ENCODE measurements around the gene SFMBT1. TPM values are rescaled to one million over a fixed set of nuclear protein-coding genes. Genes with fewer than 3 reads are reported as not detected.
A peak's percentile ranks its signal among the peaks of the same experiment; 100 is the strongest.

Gene SFMBT1
- total and polyA plus RNA-seq, 9 of the 15 experiments (the other 6 are each of a cell fraction or from before 2014, with no cell fraction given), result 0.76 to 6.6 (median 3.6) TPM

DNA sequence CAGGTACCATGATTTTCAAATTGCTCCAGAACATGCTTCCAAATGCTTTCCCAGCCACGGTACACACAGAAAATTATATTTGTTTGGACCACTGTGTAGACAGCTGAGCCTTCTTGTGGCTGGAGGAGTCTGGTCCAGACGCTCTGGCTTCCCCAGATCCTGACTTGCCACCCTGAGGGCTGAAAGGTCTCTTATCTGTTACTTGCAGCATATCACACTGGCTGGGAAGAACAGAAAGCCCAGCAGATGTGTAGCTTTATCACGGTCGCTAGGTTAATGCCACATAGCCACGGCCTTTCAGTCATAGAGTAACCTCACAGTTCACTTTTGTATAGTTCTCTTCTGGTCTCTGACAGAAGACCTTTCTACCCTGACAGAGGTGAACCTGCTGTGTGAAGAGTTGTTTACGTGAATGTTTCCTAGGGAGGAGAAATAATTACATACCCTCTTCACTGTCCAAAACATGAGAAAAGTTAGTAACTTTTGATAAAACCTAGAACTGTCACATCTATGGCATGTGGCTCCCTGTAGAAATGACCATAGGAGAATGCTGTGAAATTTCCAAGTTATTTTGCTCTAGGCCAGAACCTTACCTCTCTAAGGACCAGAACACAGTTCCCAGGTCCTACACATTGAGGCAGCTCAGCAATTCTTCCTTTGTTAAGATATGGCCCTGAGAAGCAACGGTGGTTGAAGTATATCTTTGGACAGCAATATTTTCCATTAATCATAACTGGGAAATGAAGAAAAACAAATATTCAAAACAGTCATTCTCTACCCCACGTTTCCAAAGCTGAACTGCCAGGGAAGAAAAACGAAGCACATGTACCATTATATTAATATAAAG, 132.8 kb downstream of the SFMBT1 start (continued):
- TF ChIP-seq SRF (CRISPR knock-in tag; IDR thresholded peaks at IDR 0.05) (peak in 1 of 2 experiments; percentile 36; a peak in 1 of 4 replicates), TBP (optimal IDR thresholded peaks at IDR 0.05; ENCODE audit: low read depth, low read length) (peak; percentile 1), KLF6 (CRISPR knock-in tag; IDR thresholded peaks at IDR 0.05; ENCODE audit: borderline replicate concordance) (no peak), POLR3G (IDR thresholded peaks at IDR 0.05; ENCODE audit: extremely low read depth, insufficient read length, insufficient replicate concordance) (no peak), ZSCAN32 (CRISPR knock-in tag; IDR thresholded peaks at IDR 0.05) (no peak), EWSR1 (IDR thresholded peaks at IDR 0.05; ENCODE audit: borderline replicate concordance, low read depth, partially characterized antibody) (no peak), SOX6 (IDR thresholded peaks at IDR 0.05) (peak; percentile 85), CCAR2 (IDR thresholded peaks at IDR 0.05; ENCODE audit: low read depth, low read length) (no peak), MYBL2 (IDR thresholded peaks at IDR 0.05; ENCODE audit: low read depth) (no peak), MYBL2 (CRISPR knock-in tag; IDR thresholded peaks at IDR 0.05; ENCODE audit: borderline replicate concordance) (no peak), TOE1 (IDR thresholded peaks at IDR 0.05; ENCODE audit: borderline replicate concordance) (no peak), TOE1 (CRISPR knock-in tag; IDR thresholded peaks at IDR 0.05; ENCODE audit: borderline replicate concordance, low read depth) (no peak), DPF2 (IDR thresholded peaks at IDR 0.05) (peak; percentile 93), PTBP1 (IDR thresholded peaks at IDR 0.05; ENCODE audit: low read depth, low read length) (no peak), ZNF12 (CRISPR knock-in tag; IDR thresholded peaks at IDR 0.05) (no peak), CXXC5 (CRISPR knock-in tag; IDR thresholded peaks at IDR 0.05) (peak; percentile 55), SMARCC2 (IDR thresholded peaks at IDR 0.05; ENCODE audit: low read depth) (peak; percentile 79; the same call in 1 of the 2 replicates), PTRF (tag; IDR thresholded peaks at IDR 0.05) (no peak), BHLHE40 (IDR thresholded peaks at IDR 0.05; ENCODE audit: low read length) (peak; percentile 64; the same call in 1 of the 2 replicates), JUND (IDR thresholded peaks at IDR 0.05; ENCODE audit: borderline replicate concordance, low read depth, low read length) (peak; percentile 49; the same call in 1 of the 2 replicates), JUND (tag; IDR thresholded peaks at IDR 0.05; ENCODE audit: borderline replicate concordance, low read depth, low read length) (no peak; the same call in 2 of the 3 replicates), ESRRA (IDR thresholded peaks at IDR 0.05; ENCODE audit: borderline replicate concordance, low read depth) (no peak)
- TF ChIP-seq, protein P1, sequence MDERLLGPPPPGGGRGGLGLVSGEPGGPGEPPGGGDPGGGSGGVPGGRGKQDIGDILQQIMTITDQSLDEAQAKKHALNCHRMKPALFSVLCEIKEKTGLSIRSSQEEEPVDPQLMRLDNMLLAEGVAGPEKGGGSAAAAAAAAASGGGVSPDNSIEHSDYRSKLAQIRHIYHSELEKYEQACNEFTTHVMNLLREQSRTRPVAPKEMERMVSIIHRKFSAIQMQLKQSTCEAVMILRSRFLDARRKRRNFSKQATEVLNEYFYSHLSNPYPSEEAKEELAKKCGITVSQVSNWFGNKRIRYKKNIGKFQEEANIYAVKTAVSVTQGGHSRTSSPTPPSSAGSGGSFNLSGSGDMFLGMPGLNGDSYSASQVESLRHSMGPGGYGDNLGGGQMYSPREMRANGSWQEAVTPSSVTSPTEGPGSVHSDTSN (CRISPR knock-in tag; IDR thresholded peaks at IDR 0.05; ENCODE audit: low read depth), result no peak
- TF ChIP-seq, protein P1 (tag; conservative IDR thresholded peaks at IDR 0.05; ENCODE audit: low read depth), result no peak
- TF ChIP-seq, protein P2, sequence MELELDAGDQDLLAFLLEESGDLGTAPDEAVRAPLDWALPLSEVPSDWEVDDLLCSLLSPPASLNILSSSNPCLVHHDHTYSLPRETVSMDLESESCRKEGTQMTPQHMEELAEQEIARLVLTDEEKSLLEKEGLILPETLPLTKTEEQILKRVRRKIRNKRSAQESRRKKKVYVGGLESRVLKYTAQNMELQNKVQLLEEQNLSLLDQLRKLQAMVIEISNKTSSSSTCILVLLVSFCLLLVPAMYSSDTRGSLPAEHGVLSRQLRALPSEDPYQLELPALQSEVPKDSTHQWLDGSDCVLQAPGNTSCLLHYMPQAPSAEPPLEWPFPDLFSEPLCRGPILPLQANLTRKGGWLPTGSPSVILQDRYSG (tag; conservative IDR thresholded peaks at IDR 0.05; ENCODE audit: low read depth), result no peak

Measured in K562 (cell line).